DND-41 (cell line): ENCODE data around the gene KDM5A.

ENCODE experiments used
- EZH2 ChIP-seq: IDR thresholded peaks from 3 replicates; pipeline ENCODE4 v1.6.1; 2012; ENCODE audit warnings: borderline replicate concordance, low read depth, mild to moderate bottlenecking, moderate library complexity, low read length, inconsistent platforms; ENCODE audit not compliant: severe bottlenecking
- TF ChIP-seq, protein P1 (sequence below): IDR thresholded peaks from 2 replicates; pipeline ENCODE4 v1.5.1; 2012; ENCODE audit warnings: borderline replicate concordance, low read length, moderate library complexity, mild to moderate bottlenecking; ENCODE audit not compliant: poor library complexity, severe bottlenecking; ENCODE audit errors: extremely low read depth

- TF ChIP-seq, protein P1, sequence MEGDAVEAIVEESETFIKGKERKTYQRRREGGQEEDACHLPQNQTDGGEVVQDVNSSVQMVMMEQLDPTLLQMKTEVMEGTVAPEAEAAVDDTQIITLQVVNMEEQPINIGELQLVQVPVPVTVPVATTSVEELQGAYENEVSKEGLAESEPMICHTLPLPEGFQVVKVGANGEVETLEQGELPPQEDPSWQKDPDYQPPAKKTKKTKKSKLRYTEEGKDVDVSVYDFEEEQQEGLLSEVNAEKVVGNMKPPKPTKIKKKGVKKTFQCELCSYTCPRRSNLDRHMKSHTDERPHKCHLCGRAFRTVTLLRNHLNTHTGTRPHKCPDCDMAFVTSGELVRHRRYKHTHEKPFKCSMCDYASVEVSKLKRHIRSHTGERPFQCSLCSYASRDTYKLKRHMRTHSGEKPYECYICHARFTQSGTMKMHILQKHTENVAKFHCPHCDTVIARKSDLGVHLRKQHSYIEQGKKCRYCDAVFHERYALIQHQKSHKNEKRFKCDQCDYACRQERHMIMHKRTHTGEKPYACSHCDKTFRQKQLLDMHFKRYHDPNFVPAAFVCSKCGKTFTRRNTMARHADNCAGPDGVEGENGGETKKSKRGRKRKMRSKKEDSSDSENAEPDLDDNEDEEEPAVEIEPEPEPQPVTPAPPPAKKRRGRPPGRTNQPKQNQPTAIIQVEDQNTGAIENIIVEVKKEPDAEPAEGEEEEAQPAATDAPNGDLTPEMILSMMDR: no peak
- no peak for TF ChIP-seq EZH2
These were observed 131.4 kb downstream of the KDM5A start for GRCh38 chr12:257521-258321.
